GM18861 (cell line): ENCODE measurements around the gene CDK1.

ENCODE experiments used
- ATAC-seq: cut with Tn5 transposase; IDR thresholded peaks from one replicate; pipeline ENCODE4 v1.9.1; 2021; ENCODE audit not compliant: unreplicated experiment

The CDK1 gene

DNA sequence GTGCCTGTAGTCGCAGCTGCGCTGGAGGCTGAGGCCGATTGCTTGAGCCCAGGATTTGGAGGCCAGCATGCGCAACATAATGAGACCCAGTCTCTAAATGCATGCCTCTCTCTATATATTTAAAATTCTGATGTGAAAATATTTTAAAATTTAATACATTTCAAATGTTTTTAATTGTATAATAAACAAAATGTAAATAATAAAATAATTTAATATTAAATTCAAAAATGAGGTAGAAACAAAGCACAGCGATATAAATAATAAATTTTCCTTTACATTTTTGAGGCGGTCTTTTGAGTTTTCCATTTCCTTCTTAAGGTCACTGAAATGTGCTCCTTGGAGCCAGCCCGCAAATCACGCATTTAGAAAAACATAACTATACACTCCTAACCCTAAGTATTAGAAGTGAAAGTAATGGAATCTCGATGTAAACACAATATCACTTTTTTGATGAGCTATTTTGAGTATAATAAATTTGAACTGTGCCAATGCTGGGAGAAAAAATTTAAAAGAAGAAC is 523 bp upstream of the CDK1 start:
- ATAC-seq, result no peak

DNA sequence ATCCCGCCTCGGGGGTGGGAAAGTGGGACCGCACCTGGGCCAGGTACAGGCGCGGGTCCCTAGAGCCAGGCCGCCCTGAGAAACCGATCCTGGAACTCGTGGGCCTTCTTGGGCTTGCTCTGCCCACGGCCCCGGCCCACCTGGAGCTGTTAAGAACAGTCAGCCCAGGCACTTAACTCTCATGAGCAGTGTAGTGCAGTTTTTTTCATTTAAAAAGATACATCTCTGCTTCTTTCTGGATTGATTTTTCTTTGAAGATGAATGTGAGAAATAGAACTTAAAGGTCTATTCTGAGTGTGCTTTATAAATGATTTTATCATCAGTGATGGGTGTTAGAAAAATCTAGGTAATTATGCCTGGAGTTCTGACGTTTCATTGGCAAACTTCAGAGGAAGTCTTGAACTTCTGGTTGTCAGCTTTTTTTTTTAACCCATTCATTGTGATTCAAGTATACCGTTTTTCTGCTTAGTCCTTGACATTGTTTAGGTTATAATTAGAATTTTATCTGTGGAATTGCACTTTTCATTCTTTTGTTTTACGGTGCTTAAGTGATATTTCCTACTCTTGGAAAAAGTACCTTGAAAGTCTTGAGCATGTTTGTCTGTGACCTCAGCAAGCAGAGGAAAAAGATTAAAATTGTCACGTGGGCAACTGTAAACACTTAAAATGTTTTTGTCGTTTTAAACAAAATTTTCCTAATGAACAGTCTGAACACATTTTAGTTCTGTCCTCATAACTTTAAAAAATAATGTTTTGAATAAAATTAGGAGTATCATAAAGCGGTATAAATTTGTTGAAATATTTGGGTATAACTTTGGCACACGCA is 906 bp downstream of the CDK1 start:
- ATAC-seq, result no peak

DNA sequence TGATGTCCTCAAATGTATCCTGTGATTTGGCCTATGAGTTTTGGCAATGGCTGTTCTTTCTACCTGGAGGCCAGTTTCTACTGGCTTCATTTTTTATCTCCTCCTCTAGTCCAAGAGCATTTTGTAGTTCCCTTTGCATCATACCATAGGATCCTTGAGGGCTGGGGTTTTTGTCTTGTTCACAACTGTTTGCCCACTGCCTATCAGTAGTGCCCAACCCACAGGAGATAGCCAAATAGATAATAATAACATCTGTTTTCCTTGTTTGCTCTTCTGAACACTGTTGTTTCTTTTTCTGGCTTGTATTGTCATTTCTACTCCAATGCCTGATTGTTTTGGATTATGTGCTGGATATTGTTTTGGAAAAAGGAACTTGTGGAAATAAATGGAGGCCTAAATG is 3.4 kb downstream of the CDK1 start:
- ATAC-seq, result no peak

DNA sequence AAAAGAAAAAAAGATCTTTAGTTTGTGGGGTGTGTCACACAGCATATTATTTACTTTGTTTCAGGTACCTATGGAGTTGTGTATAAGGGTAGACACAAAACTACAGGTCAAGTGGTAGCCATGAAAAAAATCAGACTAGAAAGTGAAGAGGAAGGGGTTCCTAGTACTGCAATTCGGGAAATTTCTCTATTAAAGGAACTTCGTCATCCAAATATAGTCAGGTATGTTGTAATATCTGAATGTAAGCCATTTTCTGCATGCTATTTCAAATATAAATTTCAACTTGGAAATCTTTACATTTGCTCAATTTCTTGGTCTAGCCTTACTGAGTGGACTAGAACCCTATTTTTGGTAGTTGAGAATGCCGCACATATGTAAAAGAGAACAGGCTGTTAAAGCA is 6.4 kb downstream of the CDK1 start:
- no peak for ATAC-seq

DNA sequence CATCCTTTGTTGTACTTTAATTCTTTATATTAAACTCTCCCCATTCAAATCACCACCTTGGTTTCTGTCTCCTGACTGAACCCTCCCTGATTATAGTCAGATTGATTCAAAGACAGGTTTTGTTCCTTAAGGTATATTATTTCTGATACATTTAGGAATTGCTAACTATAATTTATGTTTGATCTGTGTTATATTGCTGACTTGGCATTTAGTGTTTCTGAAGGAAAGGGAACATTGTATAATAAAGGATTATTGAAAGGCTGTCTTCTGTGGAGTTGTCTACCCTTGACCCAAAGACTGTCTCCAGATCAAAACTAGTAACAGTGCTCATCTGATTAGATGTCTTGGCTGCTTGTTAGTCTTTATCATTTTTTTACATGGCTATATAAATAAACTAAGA is 10.3 kb downstream of the CDK1 start:
- ATAC-seq, result no peak

DNA sequence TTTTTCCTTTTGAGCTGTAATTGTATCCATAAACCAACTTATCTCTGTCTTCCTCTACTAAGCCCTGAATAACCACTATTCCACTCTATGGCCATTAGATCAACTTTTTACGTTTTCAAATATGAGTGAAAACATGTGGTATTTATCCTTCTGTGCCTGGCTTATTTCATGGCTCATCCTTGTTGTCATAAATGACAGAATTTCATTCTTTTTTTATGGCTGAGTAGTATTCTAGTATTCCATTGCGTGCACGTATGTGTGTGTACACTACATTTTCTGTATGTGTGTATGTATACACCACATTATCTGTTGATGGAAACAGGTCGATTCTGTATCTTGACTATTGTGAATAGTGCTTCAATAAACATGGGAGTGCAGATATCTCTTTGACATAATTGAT is 11.1 kb downstream of the CDK1 start:
- no peak for ATAC-seq

DNA sequence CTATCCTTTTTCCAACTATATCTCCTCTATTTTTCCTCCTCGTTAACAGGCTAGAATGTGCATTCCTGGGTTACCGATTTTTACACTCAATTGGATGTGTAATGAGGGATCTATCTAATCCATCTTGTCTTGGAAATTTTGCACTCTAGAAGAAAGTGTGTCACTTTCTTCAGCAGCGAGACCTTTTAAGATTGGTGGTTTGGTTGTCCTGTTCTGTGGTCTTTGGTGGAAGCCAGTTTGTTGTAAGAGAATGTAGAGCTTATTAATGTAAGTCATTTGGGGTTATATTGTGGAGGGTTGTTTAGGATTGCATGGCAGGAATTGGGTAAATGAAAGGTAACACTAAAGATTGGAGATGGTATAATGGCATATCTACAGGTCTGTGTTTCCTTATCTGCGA is 16.7 kb downstream of the CDK1 start:
- no peak for ATAC-seq

DNA sequence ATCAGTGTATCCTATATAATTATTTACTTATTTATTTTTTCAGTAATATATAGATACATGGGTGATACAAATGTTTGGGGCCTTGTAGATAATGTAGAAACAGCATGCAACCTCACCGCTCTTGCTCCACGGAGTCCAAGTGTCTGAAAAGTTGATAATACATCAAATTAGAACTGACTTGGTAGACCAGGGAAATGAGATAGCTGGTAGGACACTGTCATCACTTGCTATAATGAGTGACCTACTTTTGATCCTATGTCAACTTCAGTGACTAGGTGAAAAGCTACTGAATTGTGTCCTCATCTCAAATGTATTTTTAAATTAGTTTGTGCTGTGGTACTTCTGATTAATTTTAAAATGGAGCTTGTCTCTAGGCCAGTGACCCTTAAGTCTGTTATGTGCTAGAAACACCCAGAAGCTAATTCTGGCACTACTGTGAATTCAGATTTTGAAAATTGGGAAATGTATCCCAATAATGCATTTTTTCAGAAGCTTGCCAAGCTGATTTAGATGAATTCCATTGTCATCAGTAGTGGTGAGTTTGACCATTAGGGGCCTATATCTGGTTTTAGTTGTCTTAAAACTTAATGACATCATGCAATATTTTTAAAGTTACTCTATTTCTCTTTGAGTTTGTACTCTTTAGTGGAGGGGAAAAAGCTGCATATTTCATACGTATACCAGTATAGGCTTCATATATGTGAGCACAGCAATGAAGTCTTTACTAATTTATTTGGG is 17.4 kb downstream of the CDK1 start:
- ATAC-seq, result no peak

DNA sequence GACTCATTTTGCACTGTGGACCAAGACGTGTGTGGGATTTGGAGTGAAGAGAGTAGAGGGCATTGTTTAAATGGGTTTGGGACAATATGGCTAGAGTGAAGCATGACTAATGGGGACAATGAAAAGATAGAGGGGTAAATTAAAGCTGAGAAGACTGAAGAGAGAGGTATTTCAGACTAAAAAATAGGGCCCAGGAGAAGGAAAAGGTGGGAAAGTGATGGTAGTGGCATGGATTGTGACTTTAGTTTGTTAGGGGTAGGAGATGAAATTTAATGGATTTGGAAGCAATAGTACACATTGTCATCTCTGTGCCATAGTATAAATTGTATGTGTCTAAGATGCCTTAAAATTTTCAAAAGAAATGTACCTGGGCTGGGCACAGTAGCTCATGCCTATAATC is 18.2 kb downstream of the CDK1 start:
- ATAC-seq, result no peak

DNA sequence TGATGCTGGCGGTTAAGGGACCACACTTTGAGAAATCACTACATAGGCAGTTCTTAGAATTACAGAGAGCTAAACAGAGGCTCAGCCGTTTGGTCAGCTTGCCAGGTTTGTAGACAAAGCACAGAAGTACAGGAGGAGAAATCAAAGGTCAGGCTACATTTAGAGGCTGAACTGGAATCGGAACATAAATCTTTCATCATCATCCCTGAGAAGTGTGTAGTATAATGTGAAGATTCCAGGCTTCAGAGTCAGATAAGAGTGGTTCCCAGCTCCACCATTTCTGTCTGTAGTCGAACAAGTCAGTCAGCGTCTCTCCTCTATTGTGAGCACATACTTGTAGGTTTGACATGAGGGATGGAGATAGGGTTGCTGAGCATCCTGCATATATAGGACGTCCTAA is 18.9 kb downstream of the CDK1 start:
- ATAC-seq, result no peak

DNA sequence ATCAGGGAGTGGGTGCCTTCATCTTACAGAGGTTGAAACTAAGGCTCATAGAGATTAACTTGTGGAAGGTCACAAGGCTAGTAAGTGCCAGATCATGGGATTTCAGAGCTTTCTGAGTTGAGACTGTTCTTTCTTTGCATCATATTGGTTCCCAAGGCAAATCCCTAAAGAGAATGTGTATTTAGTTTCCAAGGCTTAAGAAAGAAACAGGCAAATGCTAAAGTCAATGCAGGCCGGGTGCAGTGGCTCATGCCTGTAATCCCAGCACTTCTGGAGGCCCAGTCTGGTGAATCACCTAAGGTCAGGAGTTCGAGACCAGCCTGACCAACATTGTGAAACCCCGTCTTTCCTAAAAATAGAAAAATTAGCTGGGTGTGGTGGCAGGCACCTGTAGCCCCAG is 19.8 kb downstream of the CDK1 start:
- no peak for ATAC-seq

DNA sequence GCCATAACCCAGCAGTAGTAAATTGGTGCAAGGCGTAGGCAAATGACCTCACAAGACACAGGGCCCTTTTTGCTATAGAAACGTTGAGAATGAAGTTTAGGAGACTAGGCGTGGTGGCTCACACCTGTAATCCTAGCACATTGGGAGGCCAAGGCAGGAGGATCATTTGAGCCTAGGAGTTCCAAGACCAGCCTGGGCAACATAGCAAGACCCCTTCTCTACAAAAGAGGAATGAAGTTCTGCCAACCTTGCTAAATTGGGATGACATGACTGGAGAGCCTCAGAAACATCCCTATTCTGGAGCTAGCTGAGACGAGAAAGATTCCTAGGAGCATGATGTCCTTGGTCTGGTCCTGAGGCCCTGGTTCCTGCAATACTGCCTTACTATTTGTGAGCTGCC is 20.6 kb downstream of the CDK1 start:
- ATAC-seq, result no peak

DNA sequence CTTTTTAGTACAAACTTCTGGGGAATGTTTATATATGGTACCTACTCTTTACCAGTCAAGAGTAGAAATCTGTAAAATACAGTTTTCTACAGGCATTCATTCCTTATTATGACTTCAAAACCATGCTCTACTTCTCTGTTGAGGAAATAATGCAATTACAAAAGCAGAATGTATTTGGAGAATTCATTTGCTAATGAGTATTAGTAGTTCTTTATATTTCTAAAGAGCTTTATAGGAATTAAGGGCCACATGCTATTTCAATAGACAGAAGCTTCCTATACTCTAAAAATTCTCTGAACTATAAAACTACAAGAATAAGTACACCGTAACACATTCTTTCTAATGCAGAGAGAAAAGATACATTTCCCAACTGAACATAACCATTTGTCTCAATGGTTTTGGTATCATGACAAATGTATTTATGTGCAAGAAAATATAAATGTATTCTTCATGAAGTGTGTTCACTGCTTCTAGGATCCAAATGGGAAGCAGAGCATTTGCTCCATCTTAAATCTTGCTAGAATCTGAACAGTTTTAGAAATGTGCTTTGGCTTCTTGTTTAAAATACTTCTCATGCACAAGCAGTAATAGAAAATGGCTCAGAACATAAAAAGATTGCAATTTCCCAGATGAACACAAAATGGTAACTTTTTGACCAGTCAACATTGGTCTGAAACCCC is 21.8 kb downstream of the CDK1 start:
- ATAC-seq, result no peak

DNA sequence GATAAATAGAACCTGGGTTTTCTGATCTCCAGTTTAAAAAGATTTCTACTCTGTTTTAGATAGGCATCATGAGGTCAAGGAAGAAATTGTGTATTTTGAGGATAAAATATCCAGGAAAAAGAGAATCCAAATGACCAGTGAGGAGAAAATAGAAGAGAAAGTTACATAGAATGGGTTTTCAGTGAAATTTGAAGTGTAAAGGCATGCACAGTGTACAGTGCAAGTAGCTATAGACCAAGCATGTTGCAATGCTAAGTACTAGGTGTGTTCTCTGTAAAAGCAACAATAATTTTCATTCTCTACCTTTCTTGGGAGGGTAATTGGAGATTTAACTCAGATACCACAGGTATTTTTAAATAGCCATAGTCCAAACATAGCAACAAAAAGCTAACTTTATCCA is 22.6 kb downstream of the CDK1 start:
- no peak for ATAC-seq

DNA sequence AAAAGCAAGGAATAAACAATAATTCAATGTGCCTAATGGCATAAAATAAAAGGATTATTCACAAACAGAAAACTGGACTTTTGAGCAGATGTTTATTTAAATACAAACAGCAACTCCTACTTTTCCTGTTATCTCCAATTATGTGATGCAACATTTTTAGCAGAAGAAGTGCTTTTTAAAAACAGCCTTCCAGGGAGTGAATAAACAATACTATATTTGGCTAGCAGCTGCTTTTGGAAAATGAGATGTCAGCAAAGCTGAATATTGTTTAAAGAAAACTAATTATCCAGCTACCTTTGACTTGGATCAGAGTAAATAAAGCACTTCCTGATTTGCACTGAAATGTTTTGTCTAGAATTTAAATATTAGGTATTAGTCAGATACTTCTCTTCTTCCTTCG is 23.2 kb downstream of the CDK1 start:
- ATAC-seq, result no peak

DNA sequence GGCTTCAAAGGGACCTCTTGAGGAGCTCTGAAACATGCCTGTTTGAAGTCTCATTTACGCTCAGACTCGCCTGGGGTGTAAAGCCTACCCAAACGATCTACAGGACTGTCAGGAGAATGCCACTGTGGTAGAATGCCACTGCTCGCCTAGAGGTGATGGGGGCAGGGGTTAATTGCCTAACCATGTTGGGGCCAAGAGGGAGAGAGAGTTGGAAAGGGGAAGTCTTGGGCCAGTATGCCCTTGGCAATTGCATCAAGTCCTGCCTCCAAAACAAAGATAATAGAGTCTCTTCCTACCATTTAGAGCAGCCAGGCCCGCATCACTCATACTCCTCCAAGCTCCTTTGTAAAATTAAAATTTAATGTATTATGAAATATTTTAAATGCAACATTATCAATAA is 25.2 kb downstream of the CDK1 start:
- ATAC-seq, result no peak

DNA sequence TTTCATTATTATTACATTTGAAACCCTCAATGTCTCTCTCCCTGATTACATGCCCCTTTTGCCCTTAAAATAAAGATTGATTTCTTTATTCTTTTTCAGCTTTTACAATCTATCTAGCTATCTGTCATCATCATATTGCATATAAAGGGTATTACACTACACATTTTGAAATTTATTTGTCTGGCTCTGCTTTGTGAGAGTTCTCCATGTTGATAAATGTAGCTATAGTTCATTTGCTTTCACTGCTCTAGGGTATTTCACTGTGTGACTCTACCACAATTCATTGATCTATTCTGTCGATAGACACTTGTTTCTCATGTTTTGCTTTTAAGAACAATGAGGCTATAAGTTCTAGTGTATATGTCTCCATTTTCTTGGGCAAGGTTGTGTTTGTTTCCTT is 25.6 kb downstream of the CDK1 start:
- ATAC-seq, result no peak

DNA sequence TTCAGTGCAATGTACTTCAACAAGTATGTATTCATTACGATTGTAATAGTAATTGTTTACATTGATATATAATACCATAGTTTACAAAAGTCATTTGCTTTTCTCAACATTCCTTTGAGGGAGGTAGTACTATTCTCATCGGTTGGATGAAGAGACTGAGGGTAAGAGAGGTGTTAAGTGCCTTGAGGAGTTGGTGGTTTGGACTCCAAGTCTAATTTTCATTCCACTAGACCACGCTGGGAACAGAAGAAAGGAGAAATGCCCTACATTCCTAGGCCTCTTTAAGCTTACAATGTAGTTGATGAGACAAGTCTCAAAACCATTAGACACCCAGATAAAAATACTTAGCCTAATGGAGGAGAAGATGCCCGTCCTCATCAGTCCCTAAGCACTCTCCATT is 28.6 kb downstream of the CDK1 start:
- no peak for ATAC-seq

DNA sequence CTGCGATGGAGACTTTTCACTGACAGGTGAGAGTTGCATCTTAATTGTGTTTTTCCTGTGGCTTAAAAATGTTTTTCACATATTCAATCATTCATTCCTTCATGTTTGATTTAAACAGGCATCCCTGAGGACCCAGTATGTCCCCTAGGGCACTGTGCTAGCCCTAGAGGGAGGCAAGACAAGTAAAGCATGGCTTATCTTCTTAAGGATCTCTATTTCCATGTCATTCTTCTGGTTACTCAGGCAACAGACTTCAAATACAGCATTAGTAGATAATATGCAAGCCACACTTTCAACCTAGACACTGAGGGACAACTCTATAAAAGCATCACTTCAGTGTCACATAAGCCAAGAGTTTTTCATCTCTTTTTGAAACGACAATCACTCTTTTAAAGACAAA is 29.2 kb downstream of the CDK1 start:
- no peak for ATAC-seq

DNA sequence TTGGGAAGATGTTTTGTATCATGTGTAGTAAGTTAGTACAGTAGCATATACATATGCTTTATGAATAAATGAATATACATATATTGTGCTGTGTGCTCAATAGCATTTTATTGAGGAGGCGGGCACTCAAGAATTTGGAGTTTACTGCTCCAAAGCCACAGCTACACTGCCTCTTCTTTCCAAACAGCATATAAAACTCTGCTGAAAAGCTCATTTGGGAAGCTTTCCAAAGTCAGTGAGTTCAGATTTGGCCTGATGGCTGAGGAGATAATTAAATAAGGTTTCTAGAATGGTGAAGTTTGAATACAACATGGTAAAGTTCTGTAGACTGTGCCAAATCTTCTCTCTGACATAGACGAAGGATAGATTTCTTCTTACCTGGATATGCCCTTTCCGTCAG is 29.8 kb downstream of the CDK1 start:
- no peak for ATAC-seq

DNA sequence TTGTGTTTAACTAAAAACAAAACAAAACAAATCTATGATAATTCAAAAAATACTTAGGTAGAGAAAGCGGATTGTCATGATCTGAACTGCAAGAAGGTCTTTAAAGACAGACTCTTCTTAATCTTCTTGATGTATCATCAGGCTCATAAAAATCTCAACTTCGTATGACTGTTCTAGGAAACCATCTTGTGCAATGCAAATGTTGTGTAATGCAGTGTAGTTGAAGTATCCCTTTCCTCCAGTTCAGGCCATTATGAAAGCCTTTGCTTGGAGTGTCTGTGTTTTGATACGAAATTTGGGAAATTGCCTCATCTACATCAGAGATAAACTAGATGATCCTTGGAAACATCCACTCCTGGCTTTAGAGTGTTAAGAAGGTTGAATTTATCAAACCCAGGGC is 30.9 kb downstream of the CDK1 start:
- no peak for ATAC-seq
